Natural killer cell treated with Interleukin-12 subunit alpha and Interleukin-12 subunit beta and Interleukin-15 and Interleukin-18, amount 100 ng/mL, for 72 hours (primary cell): ENCODE results near the gene SUSD5. TPM values are rescaled to one million over a fixed set of nuclear protein-coding genes. Genes with fewer than 3 reads are reported as not detected.
"Not testable (repeated sequence)": the region's sequence is repeated elsewhere in the genome, so short reads cannot be mapped to it uniquely, and the experiment has no call there.

Source experiments
- ATAC-seq, 2 donors: fragments of 150-1000 bp; cut with Tn5 transposase in 1 of 2; sonication (Bioruptor Pico), chemical (Tn5 transposase) in 1 of 2; 2 replicates each; pipeline ENCODE4 v1.10.0; 2021
- DNase-seq: peaks from one replicate; pipeline ENCODE4 v3.0.0; 2022; ENCODE audit warnings: low spot score
- H3K27ac Mint-ChIP-seq, 2 donors: 1 replicate in 1 of 2; 2 replicates in 1 of 2; pipeline ENCODE4 v1.8.0; 2022; ENCODE audit warnings: mixed read lengths in 2 of 2, mild to moderate bottlenecking in 1 of 2, moderate library complexity in 1 of 2
- H3K27me3 Mint-ChIP-seq, 2 donors: 1 replicate in 1 of 2; 2 replicates in 1 of 2; pipeline ENCODE4 v1.8.0; 2022; ENCODE audit warnings: mixed read lengths in 2 of 2
- H3K36me3 Mint-ChIP-seq: one replicate; pipeline ENCODE4 v1.8.0; 2022; ENCODE audit warnings: mixed read lengths
- H3K4me1 Mint-ChIP-seq, 2 donors: 1 replicate in 1 of 2; 2 replicates in 1 of 2; pipeline ENCODE4 v1.8.0; 2022; ENCODE audit warnings: low read depth in 2 of 2, mixed read lengths in 2 of 2, mild to moderate bottlenecking in 1 of 2
- H3K4me3 Mint-ChIP-seq: one replicate; pipeline ENCODE4 v1.8.0; 2022; ENCODE audit warnings: mixed read lengths
- H3K9me3 Mint-ChIP-seq: 2 replicates; pipeline ENCODE4 v1.8.0; 2022; ENCODE audit warnings: mixed read lengths
- total RNA-seq, 2 donors: library from RNA; stranded (reverse); gene quantifications; one replicate each; pipeline ENCODE4 v1.2.3, GENCODE V29; 2022

Gene SUSD5
- total RNA-seq, 2 donors from 2014 or later: not detected

GRCh38 chr3:33181229-33181628, 37.4 kb downstream of the SUSD5 start:
- H3K27ac Mint-ChIP-seq: no peak overlapping the region

GRCh38 chr3:33179132-33179531, 39.5 kb downstream of the SUSD5 start:
- no peak for ATAC-seq
- DNase-seq: no peak
- Mint-ChIP-seq H3K9me3 (no peaks in the 10 kb centered on the region), H3K27me3 (peaks cover 11 to 16% of the 10 kb centered on the region in 2 donors), H3K4me3 (no peak overlapping the region), H3K4me1 (no peaks in the 10 kb centered on the region), H3K36me3 (no peaks in the 10 kb centered on the region), H3K27ac (no peak overlapping the region)

More at GRCh38 chr3:33181229-33181628, 37.4 kb downstream of the SUSD5 start:
- no peaks in the 10 kb centered on the region for H3K4me1 Mint-ChIP-seq
- no peaks in the 10 kb centered on the region for H3K36me3 Mint-ChIP-seq
- H3K4me3 Mint-ChIP-seq: no peak overlapping the region
- DNase-seq (no peak), ATAC-seq (no peak)
- H3K27me3 Mint-ChIP-seq: peaks cover 18% of the 10 kb centered on the region in 2 donors
- no peaks in the 10 kb centered on the region for H3K9me3 Mint-ChIP-seq

- H3K4me3 Mint-ChIP-seq: no peak overlapping the region
- H3K27ac Mint-ChIP-seq: no peak overlapping the region
- ATAC-seq (peak in 1 of 2 donors; percentile 36), DNase-seq (no peak)
- no peaks in the 10 kb centered on the region for H3K9me3 Mint-ChIP-seq
- H3K36me3 Mint-ChIP-seq: no peaks in the 10 kb centered on the region
- peaks cover 4 to 7% of the 10 kb centered on the region in 2 donors for H3K27me3 Mint-ChIP-seq
- H3K4me1 Mint-ChIP-seq: peaks cover 10 to 12% of the 10 kb centered on the region in 2 donors
Measured at GRCh38 chr3:33174711-33175414, 43.7 kb downstream of the SUSD5 start.

GRCh38 chr3:33174095-33174494, 44.5 kb downstream of the SUSD5 start:
- no peaks in the 10 kb centered on the region for H3K9me3 Mint-ChIP-seq
- DNase-seq (no peak), ATAC-seq (peak; percentile 37 to 50)
- no peaks in the 10 kb centered on the region for H3K36me3 Mint-ChIP-seq
- H3K27me3 Mint-ChIP-seq: peaks cover 4 to 7% of the 10 kb centered on the region in 2 donors
- no peak overlapping the region for H3K27ac Mint-ChIP-seq
- H3K4me3 Mint-ChIP-seq: no peak overlapping the region
- peaks cover 10 to 12% of the 10 kb centered on the region in 2 donors for H3K4me1 Mint-ChIP-seq

GRCh38 chr3:33173672-33174071, 44.9 kb downstream of the SUSD5 start:
- Mint-ChIP-seq H3K4me3 (no peak overlapping the region), H3K27ac (no peak overlapping the region), H3K9me3 (no peaks in the 10 kb centered on the region), H3K36me3 (no peaks in the 10 kb centered on the region), H3K27me3 (peaks cover 3 to 7% of the 10 kb centered on the region in 2 donors), H3K4me1 (peaks cover 10 to 12% of the 10 kb centered on the region in 2 donors)
- no peak for DNase-seq
- ATAC-seq: peak in 1 of 2 donors; percentile 55

- DNase-seq: no peak
- peaks cover 2 to 7% of the 10 kb centered on the region in 2 donors for H3K27me3 Mint-ChIP-seq
- no peak for ATAC-seq
- no peaks in the 10 kb centered on the region for H3K9me3 Mint-ChIP-seq
- H3K36me3 Mint-ChIP-seq: no peaks in the 10 kb centered on the region
- H3K27ac Mint-ChIP-seq: no peak overlapping the region
- peaks cover 10 to 12% of the 10 kb centered on the region in 2 donors for H3K4me1 Mint-ChIP-seq
- no peak overlapping the region for H3K4me3 Mint-ChIP-seq
Measured at GRCh38 chr3:33173103-33173502, 45.5 kb downstream of the SUSD5 start.

- no peaks in the 10 kb centered on the region for H3K36me3 Mint-ChIP-seq
- H3K4me3 Mint-ChIP-seq: no peak overlapping the region
- peak overlapping the region in 1 of 2 donors; percentile 2 for H3K27ac Mint-ChIP-seq
- no peak for ATAC-seq
- no peaks in the 10 kb centered on the region for H3K9me3 Mint-ChIP-seq
- H3K4me1 Mint-ChIP-seq: peaks cover 10 to 12% of the 10 kb centered on the region in 2 donors
- DNase-seq: no peak
- H3K27me3 Mint-ChIP-seq: peaks cover 2 to 7% of the 10 kb centered on the region in 2 donors
Measured at GRCh38 chr3:33171580-33171979, 47.0 kb downstream of the SUSD5 start.

GRCh38 chr3:33170531-33170930, 48.1 kb downstream of the SUSD5 start:
- peaks cover 0 to under 1% of the 10 kb centered on the region in 2 donors for H3K27me3 Mint-ChIP-seq
- H3K4me3 Mint-ChIP-seq: no peak overlapping the region
- peaks cover 10 to 12% of the 10 kb centered on the region in 2 donors for H3K4me1 Mint-ChIP-seq
- H3K36me3 Mint-ChIP-seq: no peaks in the 10 kb centered on the region
- no peaks in the 10 kb centered on the region for H3K9me3 Mint-ChIP-seq
- no peak for ATAC-seq
- H3K27ac Mint-ChIP-seq: no peak overlapping the region
- DNase-seq: no peak

- Mint-ChIP-seq H3K9me3 (no peaks in the 10 kb centered on the region), H3K27ac (no peak overlapping the region), H3K4me3 (no peak overlapping the region), H3K4me1 (peaks cover 10 to 12% of the 10 kb centered on the region in 2 donors), H3K36me3 (no peaks in the 10 kb centered on the region), H3K27me3 (no peaks in the 10 kb centered on the region)
- no peak for ATAC-seq
- DNase-seq: no peak
Measured at GRCh38 chr3:33167716-33168336, 50.8 kb downstream of the SUSD5 start.

GRCh38 chr3:33167284-33167683, 51.3 kb downstream of the SUSD5 start:
- no peak overlapping the region for H3K27ac Mint-ChIP-seq
- DNase-seq: no peak
- peak; percentile 36 to 40 for ATAC-seq
- H3K27me3 Mint-ChIP-seq: peaks cover 0 to 2% of the 10 kb centered on the region in 2 donors
- no peaks in the 10 kb centered on the region for H3K9me3 Mint-ChIP-seq
- no peaks in the 10 kb centered on the region for H3K36me3 Mint-ChIP-seq
- peaks cover 10% of the 10 kb centered on the region in 2 donors for H3K4me1 Mint-ChIP-seq
- H3K4me3 Mint-ChIP-seq: no peak overlapping the region

GRCh38 chr3:33166095-33166494, 52.5 kb downstream of the SUSD5 start:
- no peaks in the 10 kb centered on the region for H3K36me3 Mint-ChIP-seq
- H3K4me1 Mint-ChIP-seq: no peaks in the 10 kb centered on the region
- ATAC-seq: no peak
- H3K27me3 Mint-ChIP-seq: peaks cover 7 to 14% of the 10 kb centered on the region in 2 donors
- no peak overlapping the region for H3K4me3 Mint-ChIP-seq
- no peak for DNase-seq
- no peaks in the 10 kb centered on the region for H3K9me3 Mint-ChIP-seq
- H3K27ac Mint-ChIP-seq: no peak overlapping the region

GRCh38 chr3:33165372-33165771, 53.2 kb downstream of the SUSD5 start:
- DNase-seq (no peak), ATAC-seq (no peak)
- peaks cover 13 to 21% of the 10 kb centered on the region in 2 donors for H3K27me3 Mint-ChIP-seq

GRCh38 chr3:33162621-33163020, 56.0 kb downstream of the SUSD5 start:
- H3K27me3 Mint-ChIP-seq: peaks cover 19 to 39% of the 10 kb centered on the region in 2 donors
- not testable (repeated sequence) for H3K27ac Mint-ChIP-seq, H3K36me3 Mint-ChIP-seq, H3K4me1 Mint-ChIP-seq, H3K4me3 Mint-ChIP-seq, H3K9me3 Mint-ChIP-seq, ATAC-seq, DNase-seq

More at GRCh38 chr3:33165372-33165771, 53.2 kb downstream of the SUSD5 start:
- Mint-ChIP-seq H3K36me3 (no peaks in the 10 kb centered on the region), H3K27ac (no peak overlapping the region), H3K4me1 (no peaks in the 10 kb centered on the region), H3K9me3 (no peaks in the 10 kb centered on the region), H3K4me3 (no peak overlapping the region)

GRCh38 chr3:33159981-33160380, 58.6 kb downstream of the SUSD5 start:
- Mint-ChIP-seq H3K36me3 (no peaks in the 10 kb centered on the region), H3K27ac (no peak overlapping the region), H3K4me3 (no peak overlapping the region), H3K27me3 (peaks cover 19 to 39% of the 10 kb centered on the region in 2 donors), H3K9me3 (no peaks in the 10 kb centered on the region), H3K4me1 (no peaks in the 10 kb centered on the region)
- ATAC-seq (no peak), DNase-seq (no peak)
